Measurements from ENCODE around the gene BRINP1. TPM values are rescaled to one million over a fixed set of nuclear protein-coding genes. Genes with fewer than 3 reads are reported as not detected.

The BRINP1 gene
- total and polyA plus RNA-seq, 2 donors (not counting 1 experiment from before 2014, with no cell fraction given) = 0.06 to 0.33 TPM

GRCh38 chr9:119337573-119337972 is 31.7 kb downstream of the BRINP1 start:
- Histone ChIP-seq H3K9me3 (ENCODE audit: control insufficient read depth, insufficient read depth, low read depth, low read length) (no peaks in the 10 kb centered on the region), H3K4me2 (ENCODE audit: extremely low read depth, insufficient read depth, low read length) (no peak overlapping the region), H3K79me2 (ENCODE audit: control insufficient read depth, insufficient read depth, low read length) (no peaks in the 10 kb centered on the region), H3K27ac (ENCODE audit: insufficient read depth, low read length) (no peak overlapping the region), H3K4me1 (ENCODE audit: control insufficient read depth, extremely low read depth, insufficient read depth, low read length) (no peaks in the 10 kb centered on the region), H3K27me3 (ENCODE audit: control insufficient read depth, insufficient read depth, low read length) (no peaks in the 10 kb centered on the region), H4K20me1 (ENCODE audit: control insufficient read depth, extremely low read depth, insufficient read depth, low read length) (no peaks in the 10 kb centered on the region), H3K4me3 (replicated peaks in 1 of 4; ENCODE audit: control extremely low read depth in 1 of 4, insufficient read depth in 1 of 4, low read depth in 3 of 4, low read length in 4 of 4) (no peak overlapping the region), H3K9ac (ENCODE audit: insufficient read depth, low read length) (no peak overlapping the region), H2AFZ (ENCODE audit: low read length) (no peak overlapping the region), H3K36me3 (ENCODE audit: control insufficient read depth, insufficient read depth, low read length) (no peaks in the 10 kb centered on the region)
- no peak for DNase-seq (ENCODE audit: low read depth in 2 of 2)
- TF ChIP-seq EZH2 (IDR thresholded peaks at IDR 0.05; ENCODE audit: low read length, missing control alignments) (no peak), CTCF (conservative IDR thresholded peaks at IDR 0.05 in 1 of 2, IDR thresholded peaks at IDR 0.05 in 1 of 2; ENCODE audit: low read depth in 1 of 2, low read length in 2 of 2) (no peak)

- Histone ChIP-seq H3K4me2 (ENCODE audit: extremely low read depth, insufficient read depth, low read length) (no peak overlapping the region), H4K20me1 (ENCODE audit: control insufficient read depth, extremely low read depth, insufficient read depth, low read length) (no peaks in the 10 kb centered on the region)
Observed at GRCh38 chr9:119334745-119335144, 34.5 kb downstream of the BRINP1 start.

GRCh38 chr9:119333507-119334229 is 35.6 kb downstream of the BRINP1 start:
- Histone ChIP-seq H3K27ac (ENCODE audit: insufficient read depth, low read length) (no peak overlapping the region), H3K9ac (ENCODE audit: insufficient read depth, low read length) (no peak overlapping the region), H3K9me3 (ENCODE audit: control insufficient read depth, insufficient read depth, low read depth, low read length) (no peaks in the 10 kb centered on the region), H3K4me2 (ENCODE audit: extremely low read depth, insufficient read depth, low read length) (no peak overlapping the region), H3K36me3 (ENCODE audit: control insufficient read depth, insufficient read depth, low read length) (no peaks in the 10 kb centered on the region), H4K20me1 (ENCODE audit: control insufficient read depth, extremely low read depth, insufficient read depth, low read length) (no peaks in the 10 kb centered on the region), H3K4me1 (ENCODE audit: control insufficient read depth, extremely low read depth, insufficient read depth, low read length) (no peaks in the 10 kb centered on the region), H3K27me3 (ENCODE audit: control insufficient read depth, insufficient read depth, low read length) (no peaks in the 10 kb centered on the region), H3K79me2 (ENCODE audit: control insufficient read depth, insufficient read depth, low read length) (no peaks in the 10 kb centered on the region), H2AFZ (ENCODE audit: low read length) (no peak overlapping the region), H3K4me3 (replicated peaks in 1 of 4; ENCODE audit: control extremely low read depth in 1 of 4, insufficient read depth in 1 of 4, low read depth in 3 of 4, low read length in 4 of 4) (no peak overlapping the region)
- no peak for DNase-seq (ENCODE audit: low read depth in 2 of 2)
- TF ChIP-seq CTCF (conservative IDR thresholded peaks at IDR 0.05 in 1 of 2, IDR thresholded peaks at IDR 0.05 in 1 of 2; ENCODE audit: low read depth in 1 of 2, low read length in 2 of 2) = no peak
- TF ChIP-seq EZH2 (IDR thresholded peaks at IDR 0.05; ENCODE audit: low read length, missing control alignments) = no peak

More at GRCh38 chr9:119334745-119335144, 34.5 kb downstream of the BRINP1 start:
- DNase-seq (ENCODE audit: low read depth in 2 of 2) = no peak
- Histone ChIP-seq H3K27ac (ENCODE audit: insufficient read depth, low read length) (no peak overlapping the region), H3K79me2 (ENCODE audit: control insufficient read depth, insufficient read depth, low read length) (no peaks in the 10 kb centered on the region), H3K4me3 (replicated peaks in 1 of 4; ENCODE audit: control extremely low read depth in 1 of 4, insufficient read depth in 1 of 4, low read depth in 3 of 4, low read length in 4 of 4) (no peak overlapping the region), H3K9me3 (ENCODE audit: control insufficient read depth, insufficient read depth, low read depth, low read length) (no peaks in the 10 kb centered on the region), H3K9ac (ENCODE audit: insufficient read depth, low read length) (no peak overlapping the region), H3K36me3 (ENCODE audit: control insufficient read depth, insufficient read depth, low read length) (no peaks in the 10 kb centered on the region), H3K27me3 (ENCODE audit: control insufficient read depth, insufficient read depth, low read length) (no peaks in the 10 kb centered on the region), H2AFZ (ENCODE audit: low read length) (no peak overlapping the region), H3K4me1 (ENCODE audit: control insufficient read depth, extremely low read depth, insufficient read depth, low read length) (no peaks in the 10 kb centered on the region)
- TF ChIP-seq CTCF (conservative IDR thresholded peaks at IDR 0.05 in 1 of 2, IDR thresholded peaks at IDR 0.05 in 1 of 2; ENCODE audit: low read depth in 1 of 2, low read length in 2 of 2) (no peak), EZH2 (IDR thresholded peaks at IDR 0.05; ENCODE audit: low read length, missing control alignments) (no peak)

Measured in fibroblast of lung (primary cell).